HG03095 (cell line): ENCODE data around the gene TAF1B.
"Not testable (repeated sequence)": the region's sequence is repeated elsewhere in the genome, so short reads cannot be mapped to it uniquely, and the experiment has no call there.

Experiments used
- ATAC-seq: cut with Tn5 transposase; IDR thresholded peaks from one replicate; pipeline ENCODE4 v1.9.1; 2021; ENCODE audit warnings: moderate library complexity; ENCODE audit not compliant: unreplicated experiment

TAF1B gene

GRCh38 chr2:9830685-9831410 is 12.4 kb upstream of the TAF1B start:
- no peak for ATAC-seq

GRCh38 chr2:9831670-9832069 is 11.6 kb upstream of the TAF1B start:
- no peak for ATAC-seq

- no peak for ATAC-seq
These were observed 10.7 kb upstream of the TAF1B start for GRCh38 chr2:9832586-9832985.

GRCh38 chr2:9835068-9835467 is 8.2 kb upstream of the TAF1B start:
- ATAC-seq, result not testable (repeated sequence)

- no peak for ATAC-seq
These were observed 7.2 kb upstream of the TAF1B start for GRCh38 chr2:9836074-9836473.

GRCh38 chr2:9836517-9836916 is 6.8 kb upstream of the TAF1B start:
- ATAC-seq, result no peak

GRCh38 chr2:9837451-9837850 is 5.8 kb upstream of the TAF1B start:
- ATAC-seq, result no peak

GRCh38 chr2:9838391-9838790 is 4.9 kb upstream of the TAF1B start:
- no peak for ATAC-seq

GRCh38 chr2:9842487-9843228 is 616 bp upstream of the TAF1B start:
- no peak for ATAC-seq

- ATAC-seq, result no peak
These were observed 786 bp downstream of the TAF1B start for GRCh38 chr2:9844036-9844483.

GRCh38 chr2:9844576-9844975 is 1.3 kb downstream of the TAF1B start:
- ATAC-seq, result no peak

GRCh38 chr2:9846554-9846953 is 3.3 kb downstream of the TAF1B start:
- ATAC-seq, result no peak

- ATAC-seq, result no peak
These were observed 3.9 kb downstream of the TAF1B start for GRCh38 chr2:9847140-9847539.

- ATAC-seq, result no peak
These were observed 9.6 kb downstream of the TAF1B start for GRCh38 chr2:9852881-9853280.

- no peak for ATAC-seq
These were observed 14.8 kb downstream of the TAF1B start for GRCh38 chr2:9857814-9858729.

- no peak for ATAC-seq
These were observed 15.4 kb downstream of the TAF1B start for GRCh38 chr2:9858730-9859068.

- ATAC-seq, result not testable (repeated sequence)
These were observed 17.8 kb downstream of the TAF1B start for GRCh38 chr2:9860922-9861580.

GRCh38 chr2:9867881-9868280 is 24.6 kb downstream of the TAF1B start:
- no peak for ATAC-seq

GRCh38 chr2:9873337-9873736 is 30.1 kb downstream of the TAF1B start:
- no peak for ATAC-seq

GRCh38 chr2:9877026-9877425 is 33.8 kb downstream of the TAF1B start:
- no peak for ATAC-seq

GRCh38 chr2:9877726-9878125 is 34.5 kb downstream of the TAF1B start:
- ATAC-seq, result no peak
